ENCODE results near the gene ADPGK.

ADPGK gene

DNA sequence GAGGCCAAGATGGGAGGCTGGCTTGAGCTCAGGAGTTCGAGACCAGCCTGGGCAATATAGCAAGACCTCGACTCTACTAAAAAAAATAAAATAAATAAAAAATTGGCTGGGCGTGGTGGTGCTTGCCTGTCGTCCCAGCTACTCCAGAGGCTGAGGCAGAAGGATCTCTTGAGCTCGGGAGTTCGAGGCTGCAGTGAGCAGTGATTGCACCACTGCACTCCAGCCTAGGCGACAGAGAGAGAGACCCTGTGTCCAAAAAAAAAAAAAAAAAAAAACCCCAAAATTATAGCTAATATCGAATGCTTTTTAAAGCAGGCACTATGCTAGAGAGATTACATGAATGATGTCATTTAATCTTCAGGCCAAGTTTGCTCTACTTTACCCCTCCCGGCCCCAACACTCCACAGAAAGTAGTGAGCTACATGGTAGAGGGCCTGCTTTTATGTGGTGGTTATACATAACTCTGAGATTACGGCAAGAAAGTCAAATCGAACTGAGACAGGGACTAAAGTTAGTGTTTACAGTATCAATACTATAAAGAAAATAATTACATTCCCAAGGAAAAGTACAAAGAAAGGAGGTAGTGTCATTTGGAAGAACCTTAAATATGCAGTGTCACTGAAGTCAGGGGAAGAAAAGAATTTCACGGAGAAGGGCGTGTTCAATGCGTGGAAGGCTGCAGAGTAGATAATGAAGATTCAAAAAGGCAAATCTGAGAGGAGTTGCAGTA is 1.1 kb downstream of the ADPGK start:
- DNase-seq (ENCODE audit: extremely low read depth, low read depth): no peak
- TF ChIP-seq, protein P1, sequence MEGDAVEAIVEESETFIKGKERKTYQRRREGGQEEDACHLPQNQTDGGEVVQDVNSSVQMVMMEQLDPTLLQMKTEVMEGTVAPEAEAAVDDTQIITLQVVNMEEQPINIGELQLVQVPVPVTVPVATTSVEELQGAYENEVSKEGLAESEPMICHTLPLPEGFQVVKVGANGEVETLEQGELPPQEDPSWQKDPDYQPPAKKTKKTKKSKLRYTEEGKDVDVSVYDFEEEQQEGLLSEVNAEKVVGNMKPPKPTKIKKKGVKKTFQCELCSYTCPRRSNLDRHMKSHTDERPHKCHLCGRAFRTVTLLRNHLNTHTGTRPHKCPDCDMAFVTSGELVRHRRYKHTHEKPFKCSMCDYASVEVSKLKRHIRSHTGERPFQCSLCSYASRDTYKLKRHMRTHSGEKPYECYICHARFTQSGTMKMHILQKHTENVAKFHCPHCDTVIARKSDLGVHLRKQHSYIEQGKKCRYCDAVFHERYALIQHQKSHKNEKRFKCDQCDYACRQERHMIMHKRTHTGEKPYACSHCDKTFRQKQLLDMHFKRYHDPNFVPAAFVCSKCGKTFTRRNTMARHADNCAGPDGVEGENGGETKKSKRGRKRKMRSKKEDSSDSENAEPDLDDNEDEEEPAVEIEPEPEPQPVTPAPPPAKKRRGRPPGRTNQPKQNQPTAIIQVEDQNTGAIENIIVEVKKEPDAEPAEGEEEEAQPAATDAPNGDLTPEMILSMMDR (IDR thresholded peaks at IDR 0.05; ENCODE audit: low read depth, low read length): no peak

GRCh38 chr15:72781631-72782030 is 1.9 kb downstream of the ADPGK start:
- DNase-seq (ENCODE audit: extremely low read depth, low read depth): no peak
- TF ChIP-seq, protein P1 (IDR thresholded peaks at IDR 0.05; ENCODE audit: low read depth, low read length): no peak

GRCh38 chr15:72778796-72779195 is 4.8 kb downstream of the ADPGK start:
- no peak for DNase-seq (ENCODE audit: extremely low read depth, low read depth)
- TF ChIP-seq, protein P1 (IDR thresholded peaks at IDR 0.05; ENCODE audit: low read depth, low read length): no peak

- DNase-seq (ENCODE audit: extremely low read depth, low read depth): no peak
Observed at GRCh38 chr15:72774696-72775383, 8.7 kb downstream of the ADPGK start.

DNA sequence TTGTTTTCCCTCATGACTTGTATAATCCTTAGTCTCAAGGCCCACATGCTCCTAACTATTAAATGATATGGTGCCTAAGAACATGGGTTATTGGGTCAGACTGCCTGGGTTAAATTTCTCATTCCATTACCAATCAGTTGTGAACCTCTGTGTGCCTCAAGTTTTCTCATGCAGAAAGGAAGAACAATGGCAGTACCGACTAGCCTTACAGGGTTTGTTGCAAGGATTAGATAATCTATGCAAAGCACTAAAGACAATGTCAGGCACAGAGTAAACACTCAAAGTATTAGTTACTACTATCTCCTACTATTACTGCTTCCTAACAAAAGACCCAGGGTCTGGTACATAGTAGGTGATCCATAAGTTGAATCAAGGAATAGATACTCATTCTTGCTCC is 12.2 kb downstream of the ADPGK start:
- TF ChIP-seq, protein P1 (IDR thresholded peaks at IDR 0.05; ENCODE audit: low read depth, low read length): no peak
- DNase-seq (ENCODE audit: extremely low read depth, low read depth): no peak

More at GRCh38 chr15:72774696-72775383, 8.7 kb downstream of the ADPGK start:
- TF ChIP-seq, protein P1 (IDR thresholded peaks at IDR 0.05; ENCODE audit: low read depth, low read length): no peak

GRCh38 chr15:72770673-72771328 is 12.8 kb downstream of the ADPGK start:
- TF ChIP-seq, protein P1 (IDR thresholded peaks at IDR 0.05; ENCODE audit: low read depth, low read length): no peak; the same call in none of the 2 replicates
- no peak for DNase-seq (ENCODE audit: extremely low read depth, low read depth)

- TF ChIP-seq, protein P1 (IDR thresholded peaks at IDR 0.05; ENCODE audit: low read depth, low read length): no peak
- DNase-seq (ENCODE audit: extremely low read depth, low read depth): no peak
Observed at GRCh38 chr15:72766780-72767179, 16.8 kb downstream of the ADPGK start.

Measured in AG09319 (cell line).